ENCODE results near the gene TMEM169. TPM values are rescaled to one million over a fixed set of nuclear protein-coding genes. Genes with fewer than 3 reads are reported as not detected.

Gene TMEM169
- total RNA-seq, 4 donors from 2014 or later: 0.09 to 0.29 (median 0.19) TPM; not detected in 1

GRCh38 chr2:216069028-216069427, 12.7 kb upstream of the TMEM169 start:
- no peaks in the 10 kb centered on the region for H3K4me1 ChIP-seq
- no peak for TF ChIP-seq POLR2A (IDR thresholded peaks at IDR 0.05)
- no peak for TF ChIP-seq CTCF (IDR thresholded peaks at IDR 0.05)
- DNase-seq: no peak
- H3K27me3 ChIP-seq: no peaks in the 10 kb centered on the region
- intact Hi-C loops (cut with DNase I): no loop called here
- no peaks in the 10 kb centered on the region for H3K9me3 ChIP-seq
- H3K27ac ChIP-seq: no peak overlapping the region
- H3K4me3 ChIP-seq: no peak overlapping the region
- H3K36me3 ChIP-seq: peaks cover 0 to 29% (median 0%) of the 10 kb centered on the region in 3 donors
- 73 to 77% methylated on average over 2 of the region's 2 CpGs for WGBS, 2 donors

DNA sequence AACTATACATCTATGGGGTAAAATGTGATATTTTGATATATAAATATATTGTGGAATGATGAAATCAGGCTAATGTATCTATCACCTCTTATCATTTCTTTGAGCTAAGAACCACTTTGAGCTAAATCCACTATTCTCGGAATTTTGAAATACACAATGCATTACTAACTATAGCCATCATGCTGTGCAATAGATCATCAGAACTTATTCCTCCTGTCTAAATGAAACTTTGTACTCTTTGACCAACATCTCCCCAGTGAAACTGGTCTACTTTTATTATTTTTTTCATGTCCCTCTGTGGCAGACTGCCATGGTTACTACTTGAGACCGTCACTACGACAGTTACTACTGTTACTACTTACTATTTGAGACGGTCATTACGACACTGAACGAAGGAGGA, 11.5 kb upstream of the TMEM169 start:
- no peaks in the 10 kb centered on the region for H3K9me3 ChIP-seq
- H3K27ac ChIP-seq: no peak overlapping the region
- intact Hi-C loops (cut with DNase I): no loop called here
- H3K36me3 ChIP-seq: peaks cover 0 to 20% (median 0%) of the 10 kb centered on the region in 3 donors
- 89 to 91% methylated on average over 6 of the region's 6 CpGs for whole genome bisulfite sequencing, 2 donors
- H3K4me3 ChIP-seq: no peak overlapping the region
- no peaks in the 10 kb centered on the region for H3K27me3 ChIP-seq
- H3K4me1 ChIP-seq: no peaks in the 10 kb centered on the region
- DNase-seq: no peak
- TF ChIP-seq CTCF (IDR thresholded peaks at IDR 0.05): no peak
- no peak for TF ChIP-seq POLR2A (IDR thresholded peaks at IDR 0.05)

DNA sequence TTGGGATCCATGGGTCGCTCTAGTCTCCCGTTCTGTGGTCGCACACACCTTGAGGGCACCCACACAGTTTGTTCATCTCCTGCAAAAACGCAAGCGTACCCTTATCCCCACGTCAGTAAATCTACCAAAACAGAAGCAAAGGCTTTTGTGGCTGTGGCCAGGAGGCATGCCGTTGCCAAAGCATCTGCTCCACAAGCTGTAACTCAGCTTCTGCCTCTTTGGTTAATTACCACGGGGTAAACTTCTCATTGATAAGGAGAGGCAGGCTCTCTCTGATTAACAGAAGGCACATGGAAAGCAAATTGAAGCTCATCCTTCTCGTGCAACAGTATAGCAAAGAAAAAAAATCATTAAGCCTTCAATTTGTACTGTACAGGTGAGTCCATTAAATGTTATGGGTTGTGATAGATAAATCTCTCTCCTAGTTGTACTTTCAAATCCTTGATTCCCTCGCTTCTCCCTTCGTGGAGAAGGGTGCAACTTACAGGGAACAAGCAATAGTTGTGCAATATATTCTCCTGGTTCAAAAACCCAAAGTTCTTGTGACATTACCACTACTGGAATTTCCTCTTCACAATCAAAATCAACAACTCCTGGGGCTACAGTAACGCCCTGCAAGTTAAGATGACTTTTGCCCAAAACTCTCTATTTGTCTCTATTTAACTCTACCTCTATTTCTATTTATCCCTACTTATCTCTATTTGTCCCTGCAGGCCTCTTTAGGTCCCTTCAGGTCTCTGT, 10.4 kb upstream of the TMEM169 start:
- intact Hi-C loops (cut with DNase I): no loop called here
- Histone ChIP-seq H3K9me3 (no peaks in the 10 kb centered on the region), H3K36me3 (peaks cover 0 to 13% (median 0%) of the 10 kb centered on the region in 3 donors), H3K4me3 (no peak overlapping the region), H3K27ac (no peak overlapping the region), H3K27me3 (no peaks in the 10 kb centered on the region), H3K4me1 (no peaks in the 10 kb centered on the region)
- no peak for DNase-seq
- 78 to 86% methylated on average over 12 of the region's 12 CpGs for WGBS, 2 donors
- TF ChIP-seq CTCF (IDR thresholded peaks at IDR 0.05): no peak
- no peak for TF ChIP-seq POLR2A (IDR thresholded peaks at IDR 0.05)

DNA sequence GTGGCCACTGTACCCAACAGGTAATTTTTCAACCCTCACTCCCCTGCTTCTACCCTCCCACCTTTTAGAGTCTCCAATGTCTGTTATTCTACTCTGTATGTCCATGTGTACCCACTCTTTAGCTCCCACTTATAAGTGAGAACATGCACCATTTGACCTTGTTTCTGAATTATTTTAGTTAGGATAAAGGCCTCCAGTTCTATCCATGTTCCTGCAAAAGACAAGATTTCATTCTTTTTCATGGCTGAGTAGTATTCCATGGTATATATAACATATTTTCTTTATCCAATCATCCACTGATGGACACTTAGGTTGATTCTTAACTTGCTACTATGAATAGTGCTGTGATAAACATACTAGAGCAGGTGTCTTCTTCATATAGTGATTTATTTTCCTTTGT, 9.2 kb upstream of the TMEM169 start:
- intact Hi-C loops (cut with DNase I): no loop called here
- Histone ChIP-seq H3K4me3 (no peak overlapping the region), H3K27ac (no peak overlapping the region), H3K27me3 (no peaks in the 10 kb centered on the region), H3K9me3 (no peaks in the 10 kb centered on the region), H3K36me3 (peaks cover 0 to 13% (median 0%) of the 10 kb centered on the region in 3 donors), H3K4me1 (no peaks in the 10 kb centered on the region)
- no peak for TF ChIP-seq CTCF (IDR thresholded peaks at IDR 0.05)
- TF ChIP-seq POLR2A (IDR thresholded peaks at IDR 0.05): no peak
- no peak for DNase-seq

- intact Hi-C loops (cut with DNase I): no loop called here
- DNase-seq: no peak
- no peak overlapping the region for H3K27ac ChIP-seq
- peaks cover 0 to 13% (median 0%) of the 10 kb centered on the region in 3 donors for H3K36me3 ChIP-seq
- no peak for TF ChIP-seq POLR2A (IDR thresholded peaks at IDR 0.05)
- no peak for TF ChIP-seq CTCF (IDR thresholded peaks at IDR 0.05)
- H3K27me3 ChIP-seq: no peaks in the 10 kb centered on the region
- no peak overlapping the region for H3K4me3 ChIP-seq
- H3K4me1 ChIP-seq: no peaks in the 10 kb centered on the region
- no peaks in the 10 kb centered on the region for H3K9me3 ChIP-seq
Observed at GRCh38 chr2:216073773-216074172, 7.9 kb upstream of the TMEM169 start.

All from esophagus squamous epithelium (tissue), 5 donors.